ENCODE measurements around the gene TFF1. TPM values are rescaled to one million over a fixed set of nuclear protein-coding genes. Genes with fewer than 3 reads are reported as not detected.

Gene TFF1
- total and polyA plus RNA-seq, 12 donors: not detected

DNA sequence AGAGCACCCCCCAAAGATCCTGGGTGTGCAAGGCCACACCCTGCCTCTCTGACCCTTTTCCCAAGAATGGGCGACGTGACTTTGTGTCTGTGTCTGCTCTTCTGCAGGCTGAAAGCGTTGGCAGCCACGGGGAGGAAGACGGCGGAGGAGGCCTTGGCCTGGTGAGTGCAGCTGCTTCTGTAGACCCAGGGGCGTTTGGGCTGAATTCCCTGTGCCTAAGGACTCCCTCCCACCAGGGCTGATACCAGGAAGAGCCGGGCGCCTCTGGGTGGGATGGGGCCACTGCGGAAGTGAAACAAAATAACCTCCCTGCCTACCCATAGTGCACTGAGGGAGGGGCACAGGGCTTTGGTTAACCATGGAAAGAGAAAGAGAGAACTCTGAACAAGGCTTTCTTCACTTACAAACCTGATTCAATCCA lies 39.9 kb upstream of the TFF1 start:
- ATAC-seq (no peak), DNase-seq (no peak)
- H3K27ac ChIP-seq: peak overlapping the region in 1 of 10 donors; percentile 77
- H3K36me3 ChIP-seq: no peaks in the 10 kb centered on the region
- H3K4me1 ChIP-seq: no peaks in the 10 kb centered on the region
- peaks cover 0 to 24% (median 9%) of the 10 kb centered on the region in 7 donors for H3K27me3 ChIP-seq
- 68 to 74% methylated on average over 10 of the region's 10 CpGs for WGBS, 2 donors
- peaks cover 0 to 12% (median 0%) of the 10 kb centered on the region in 11 donors for H3K9me3 ChIP-seq
- intact Hi-C loops (cut with DNase I): no loop called here
- TF ChIP-seq, protein P1, sequence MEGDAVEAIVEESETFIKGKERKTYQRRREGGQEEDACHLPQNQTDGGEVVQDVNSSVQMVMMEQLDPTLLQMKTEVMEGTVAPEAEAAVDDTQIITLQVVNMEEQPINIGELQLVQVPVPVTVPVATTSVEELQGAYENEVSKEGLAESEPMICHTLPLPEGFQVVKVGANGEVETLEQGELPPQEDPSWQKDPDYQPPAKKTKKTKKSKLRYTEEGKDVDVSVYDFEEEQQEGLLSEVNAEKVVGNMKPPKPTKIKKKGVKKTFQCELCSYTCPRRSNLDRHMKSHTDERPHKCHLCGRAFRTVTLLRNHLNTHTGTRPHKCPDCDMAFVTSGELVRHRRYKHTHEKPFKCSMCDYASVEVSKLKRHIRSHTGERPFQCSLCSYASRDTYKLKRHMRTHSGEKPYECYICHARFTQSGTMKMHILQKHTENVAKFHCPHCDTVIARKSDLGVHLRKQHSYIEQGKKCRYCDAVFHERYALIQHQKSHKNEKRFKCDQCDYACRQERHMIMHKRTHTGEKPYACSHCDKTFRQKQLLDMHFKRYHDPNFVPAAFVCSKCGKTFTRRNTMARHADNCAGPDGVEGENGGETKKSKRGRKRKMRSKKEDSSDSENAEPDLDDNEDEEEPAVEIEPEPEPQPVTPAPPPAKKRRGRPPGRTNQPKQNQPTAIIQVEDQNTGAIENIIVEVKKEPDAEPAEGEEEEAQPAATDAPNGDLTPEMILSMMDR (IDR thresholded peaks at IDR 0.05): no peak
- peak overlapping the region in 1 of 10 donors; percentile 47 for H3K4me3 ChIP-seq

DNA sequence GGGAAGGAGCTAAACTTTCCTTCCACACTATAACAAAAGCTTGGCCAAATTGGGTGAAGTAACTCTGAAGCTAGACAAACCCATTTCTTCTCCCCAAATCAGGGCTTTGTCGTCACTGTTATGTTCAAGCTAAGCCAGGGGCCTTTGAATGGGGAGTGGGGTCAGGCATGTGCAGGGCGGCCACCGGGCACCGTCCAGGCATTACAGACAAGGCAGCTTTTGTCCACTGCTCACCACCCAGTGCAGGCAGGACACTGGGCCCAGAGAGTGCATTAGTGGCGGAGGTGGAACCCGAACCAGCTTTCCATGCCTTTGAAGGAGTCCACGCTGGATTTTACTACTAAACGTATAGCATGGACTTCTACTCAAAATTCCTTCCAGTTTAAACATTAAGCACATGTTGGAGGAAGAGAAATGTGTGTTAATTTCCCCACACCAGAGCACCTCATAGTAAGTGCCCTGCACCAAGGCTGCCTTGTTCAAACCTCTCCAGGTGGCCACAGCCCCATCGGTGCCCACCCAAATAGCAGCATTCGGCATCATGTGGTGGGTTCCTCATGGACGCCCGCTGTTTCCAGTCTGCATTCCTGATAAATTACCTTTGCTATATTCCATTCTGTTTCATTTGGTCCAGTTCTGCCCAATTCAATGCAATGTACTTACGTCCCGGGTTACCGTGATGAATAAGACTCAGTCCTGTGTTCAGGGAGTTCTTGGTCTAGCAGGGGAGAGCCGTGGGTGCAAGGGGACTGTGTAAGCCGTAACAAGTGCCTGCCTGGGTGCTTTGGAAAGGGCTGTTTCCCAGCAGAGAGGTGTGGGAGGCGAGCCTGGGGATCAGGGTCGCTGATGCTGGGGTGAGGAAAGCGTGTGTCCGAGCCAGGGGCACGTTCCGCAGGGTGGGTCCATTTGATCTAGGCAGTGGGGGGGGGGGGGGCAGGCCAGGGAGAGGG lies 39.0 kb upstream of the TFF1 start:
- 92% methylated on average over 23 of the region's 23 CpGs for WGBS, 2 donors
- H3K4me1 ChIP-seq: no peaks in the 10 kb centered on the region
- H3K4me3 ChIP-seq: peak overlapping the region in 1 of 10 donors; percentile 47

DNA sequence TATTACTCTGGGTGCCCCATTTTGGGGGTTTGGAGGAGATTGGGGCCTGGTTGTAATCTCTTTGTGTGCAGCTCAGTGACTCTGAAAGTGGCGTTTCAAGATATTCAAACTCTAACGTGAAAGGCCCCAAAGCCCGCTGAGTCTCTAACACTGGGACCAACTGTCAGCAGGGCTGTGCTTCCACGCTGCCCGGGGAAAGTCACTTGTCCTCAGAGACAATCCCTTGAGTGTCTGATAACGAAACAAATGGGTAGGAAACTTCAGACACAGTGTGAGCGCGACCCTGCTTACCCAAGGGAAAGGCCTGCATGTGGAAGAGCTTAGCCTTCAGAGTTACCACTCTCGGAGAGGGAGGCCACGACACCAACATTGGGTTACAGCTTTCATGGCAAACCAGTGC lies 38.2 kb upstream of the TFF1 start:
- Histone ChIP-seq H3K4me3 (peak overlapping the region in 1 of 10 donors; percentile 47), H3K27me3 (peaks cover 0 to 14% (median 6%) of the 10 kb centered on the region in 7 donors), H3K27ac (peak overlapping the region in 1 of 10 donors; percentile 77), H3K9me3 (peaks cover 0 to 20% (median 0%) of the 10 kb centered on the region in 11 donors), H3K36me3 (no peaks in the 10 kb centered on the region), H3K4me1 (no peaks in the 10 kb centered on the region)
- TF ChIP-seq, protein P1 (IDR thresholded peaks at IDR 0.05): no peak
- DNase-seq (no peak), ATAC-seq (no peak)
- intact Hi-C loops (cut with DNase I): no loop called here
- 70 to 73% methylated on average over 10 of the region's 10 CpGs for WGBS, 2 donors

More for the DNA sequence above, 39.0 kb upstream of the TFF1 start:
- DNase-seq (no peak), ATAC-seq (no peak)
- H3K36me3 ChIP-seq: no peaks in the 10 kb centered on the region
- peaks cover 0 to 21% (median 6%) of the 10 kb centered on the region in 7 donors for H3K27me3 ChIP-seq
- H3K9me3 ChIP-seq: peaks cover 0 to 20% (median 0%) of the 10 kb centered on the region in 11 donors
- intact Hi-C loops (cut with DNase I): no loop called here
- TF ChIP-seq, protein P1 (IDR thresholded peaks at IDR 0.05): no peak
- H3K27ac ChIP-seq: peak overlapping the region in 1 of 10 donors; percentile 77

DNA sequence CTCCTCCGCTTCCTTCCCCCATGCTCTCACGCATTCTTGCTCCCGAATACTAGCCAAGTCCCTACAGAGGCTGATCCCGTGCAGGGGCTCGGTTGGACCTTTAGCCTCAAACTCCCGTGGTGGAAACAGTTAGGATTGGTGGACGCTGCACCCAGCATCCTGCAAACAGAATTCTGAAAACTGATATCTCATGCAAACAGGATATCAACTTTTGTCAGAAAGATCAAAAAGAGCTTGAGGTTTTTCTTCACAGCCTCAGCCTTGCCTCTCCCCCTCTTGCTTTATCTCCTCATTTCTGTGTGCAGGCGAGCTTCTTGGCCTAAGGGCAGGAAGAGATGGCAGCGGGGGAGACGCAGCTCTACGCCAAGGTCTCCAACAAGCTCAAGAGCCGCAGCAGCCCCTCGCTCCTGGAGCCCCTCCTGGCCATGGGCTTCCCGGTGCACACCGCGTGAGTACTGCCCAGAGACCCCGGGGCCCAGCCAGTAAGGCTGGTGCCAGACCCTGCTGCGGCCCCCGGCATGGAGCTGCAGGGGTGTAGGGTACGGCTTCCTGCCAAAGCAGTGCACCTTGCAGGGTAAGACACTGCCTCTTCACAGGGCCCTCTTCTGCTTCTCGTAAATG lies 37.4 kb upstream of the TFF1 start, which contains the start of gene UBASH3A:
TSS of gene UBASH3A (plus strand) at position 292 of the 621 bp plus-strand sequence. CDS start at position 336, 44 bp downstream.
- no peak for DNase-seq
- H3K4me1 ChIP-seq: no peaks in the 10 kb centered on the region
- WGBS, 2 donors: 68 to 74% methylated on average over 21 of the region's 21 CpGs

More for the DNA sequence above, 37.4 kb upstream of the TFF1 start, which contains the start of gene UBASH3A:
- intact Hi-C loops (cut with DNase I): no loop called here
- Histone ChIP-seq H3K9me3 (peaks cover 0 to 20% (median 0%) of the 10 kb centered on the region in 11 donors), H3K36me3 (no peaks in the 10 kb centered on the region), H3K27me3 (peaks cover 0 to 14% (median 0%) of the 10 kb centered on the region in 7 donors), H3K4me3 (peak within 1 kb of the TSS in 1 of 10 donors; percentile 47), H3K27ac (peak within 1 kb of the TSS in 1 of 10 donors; percentile 77)
- ATAC-seq: peak in 1 of 8 donors; percentile 7
- TF ChIP-seq, protein P1 (IDR thresholded peaks at IDR 0.05): no peak
